ENCODE measurements around the gene CDC25B.

Gene CDC25B

DNA sequence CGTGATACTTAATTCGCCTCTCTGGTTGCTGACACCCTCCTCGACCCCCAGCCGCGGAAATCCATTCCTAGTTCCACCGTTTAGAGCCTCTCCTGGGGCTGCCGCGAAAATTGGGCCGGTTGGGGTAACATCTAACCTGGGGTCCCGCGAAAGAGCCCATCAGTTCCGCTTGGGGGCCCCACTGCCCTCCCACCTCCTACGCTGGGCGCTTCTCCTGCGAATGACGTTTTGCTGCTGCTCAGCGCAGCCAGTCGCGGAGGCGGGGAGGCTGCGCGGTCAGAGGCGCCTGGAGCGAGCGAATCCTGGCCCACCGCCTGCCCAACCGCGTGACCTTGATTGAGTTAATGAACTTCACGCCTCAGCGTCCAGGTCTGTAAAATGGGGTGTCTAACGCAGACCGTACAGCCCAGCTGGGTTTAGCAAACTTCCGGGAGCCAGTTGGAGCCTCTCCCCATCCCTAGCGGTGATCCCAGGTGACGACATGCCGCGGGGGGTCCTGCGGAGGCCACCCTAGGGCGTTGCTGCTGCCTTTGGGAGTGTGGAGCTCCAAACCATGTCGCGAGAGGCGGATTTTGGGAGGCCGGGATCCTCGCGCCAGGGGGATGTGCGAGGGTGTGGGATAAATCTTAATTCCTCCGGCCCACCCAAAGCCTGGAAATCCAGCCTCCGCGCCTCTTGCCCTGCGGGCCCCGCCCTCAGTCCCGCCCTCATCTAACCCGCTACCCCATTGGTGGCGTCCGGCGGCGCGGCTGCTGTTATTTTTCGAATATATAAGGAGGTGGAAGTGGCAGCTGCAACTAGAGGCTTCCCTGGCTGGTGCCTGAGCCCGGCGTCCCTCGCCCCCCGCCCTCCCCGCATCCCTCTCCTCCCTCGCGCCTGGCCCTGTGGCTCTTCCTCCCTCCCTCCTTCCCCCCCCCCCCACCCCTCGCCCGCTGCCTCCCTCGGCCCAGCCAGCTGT, at the start of gene CDC25B:
Gene CDC25B, plus strand, starts transcription at position 800 of the 958 bp plus-strand sequence. CDS start 222 bp downstream, outside the sequence.
- DNase-seq (ENCODE audit: low read depth): no peak

DNA sequence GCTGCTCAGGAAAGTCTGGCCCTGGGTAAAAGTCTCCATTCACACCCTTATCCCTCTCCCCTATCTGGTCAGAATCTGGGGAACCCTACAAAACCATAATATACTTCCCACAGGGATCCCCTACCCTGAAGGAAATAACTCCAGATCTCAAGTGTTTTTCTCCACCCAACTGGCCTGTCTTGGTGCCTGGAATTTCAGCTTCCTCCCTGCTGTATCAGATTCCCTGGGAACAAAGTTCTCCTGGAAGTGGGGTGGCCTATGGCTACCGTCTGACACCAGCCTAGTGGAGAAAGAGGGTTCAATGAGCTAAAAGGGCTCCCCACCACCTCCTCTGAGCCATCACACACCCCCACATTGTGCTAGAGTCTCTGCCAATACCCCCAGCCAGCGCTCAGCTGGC, 48.6 kb upstream of the CDC25B start:
- DNase-seq (ENCODE audit: low read depth): no peak

DNA sequence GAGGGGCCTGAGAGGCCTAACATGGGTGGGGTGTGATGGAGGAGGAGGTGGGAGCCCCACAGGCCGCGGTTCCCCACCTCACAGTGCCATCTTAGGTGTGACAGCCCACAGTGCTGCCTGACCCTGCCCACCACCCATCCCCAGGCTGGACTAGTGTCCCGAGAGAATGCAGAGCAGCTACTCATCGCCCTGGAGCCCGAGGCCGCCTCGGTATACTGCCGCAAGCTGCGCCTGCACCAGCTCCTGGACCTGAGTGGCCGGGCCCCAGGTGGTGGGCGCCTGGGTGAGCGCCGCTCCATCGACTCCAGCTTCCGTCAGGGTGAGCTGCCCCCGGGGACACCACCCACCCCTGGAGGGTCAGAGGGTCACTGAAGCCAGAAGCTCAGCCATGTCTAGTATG, 48.0 kb upstream of the CDC25B start:
- no peak for DNase-seq (ENCODE audit: low read depth)

DNA sequence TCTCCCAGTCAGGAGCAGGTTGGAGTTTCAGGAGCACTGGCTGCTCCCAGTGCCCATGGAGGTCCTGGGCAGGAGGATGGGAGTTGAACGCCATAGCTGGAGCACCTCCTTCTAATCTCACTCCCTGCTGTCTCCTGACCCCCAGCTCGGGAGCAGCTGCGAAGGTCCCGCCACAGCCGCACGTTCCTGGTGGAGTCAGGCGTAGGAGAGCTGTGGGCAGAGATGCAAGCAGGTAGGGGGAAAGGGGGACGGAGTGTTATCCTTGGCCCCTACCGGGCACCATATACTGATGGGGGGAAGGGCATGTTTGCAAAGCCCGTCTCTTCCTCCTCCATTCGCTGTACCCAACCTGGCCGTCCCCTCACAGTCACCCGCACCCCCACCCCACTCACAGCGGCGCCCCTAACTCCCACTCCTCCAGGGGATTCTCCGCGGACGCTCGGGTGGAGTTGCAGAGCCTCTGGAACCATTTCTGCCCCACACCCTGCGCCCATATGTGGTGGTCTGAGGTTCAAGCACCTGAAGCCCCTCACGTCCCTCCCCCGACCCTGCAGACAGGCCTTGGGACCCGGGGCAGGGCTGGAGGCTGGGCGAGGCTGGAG, 46.9 kb upstream of the CDC25B start:
- DNase-seq (ENCODE audit: low read depth): no peak

DNA sequence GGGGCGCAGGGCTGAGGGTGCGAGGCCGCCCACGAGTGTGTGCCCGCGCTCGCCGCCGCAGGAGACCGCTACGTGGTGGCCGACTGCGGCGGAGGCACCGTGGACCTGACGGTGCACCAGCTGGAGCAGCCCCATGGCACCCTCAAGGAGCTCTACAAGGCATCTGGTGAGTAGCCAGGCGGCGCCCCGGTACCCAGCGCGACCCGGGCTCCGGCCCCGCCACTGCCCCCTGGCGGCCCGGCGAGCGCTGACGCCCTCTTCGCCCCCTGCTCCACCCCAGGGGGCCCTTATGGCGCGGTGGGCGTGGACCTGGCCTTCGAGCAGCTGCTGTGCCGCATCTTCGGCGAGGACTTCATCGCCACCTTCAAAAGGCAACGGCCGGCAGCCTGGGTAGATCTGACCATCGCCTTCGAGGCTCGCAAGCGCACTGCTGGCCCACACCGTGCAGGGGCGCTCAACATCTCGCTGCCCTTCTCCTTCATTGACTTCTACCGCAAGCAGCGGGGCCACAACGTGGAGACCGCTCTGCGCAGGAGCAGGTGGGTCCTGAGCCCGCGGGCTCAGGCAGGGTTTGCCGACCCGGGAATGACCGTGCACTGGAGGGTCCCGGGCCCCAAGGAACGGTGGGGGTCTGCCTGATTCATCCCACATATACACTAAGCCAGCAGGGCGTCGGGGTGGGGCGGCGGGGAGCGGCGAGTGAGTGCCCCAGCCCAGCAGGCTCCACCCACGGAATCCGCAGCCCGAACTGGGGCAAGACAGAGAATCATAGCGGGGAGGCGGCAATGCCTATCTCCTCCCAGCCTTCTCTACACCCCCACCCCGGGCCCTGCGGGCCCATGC, 46.2 kb upstream of the CDC25B start:
- no peak for DNase-seq (ENCODE audit: low read depth)

DNA sequence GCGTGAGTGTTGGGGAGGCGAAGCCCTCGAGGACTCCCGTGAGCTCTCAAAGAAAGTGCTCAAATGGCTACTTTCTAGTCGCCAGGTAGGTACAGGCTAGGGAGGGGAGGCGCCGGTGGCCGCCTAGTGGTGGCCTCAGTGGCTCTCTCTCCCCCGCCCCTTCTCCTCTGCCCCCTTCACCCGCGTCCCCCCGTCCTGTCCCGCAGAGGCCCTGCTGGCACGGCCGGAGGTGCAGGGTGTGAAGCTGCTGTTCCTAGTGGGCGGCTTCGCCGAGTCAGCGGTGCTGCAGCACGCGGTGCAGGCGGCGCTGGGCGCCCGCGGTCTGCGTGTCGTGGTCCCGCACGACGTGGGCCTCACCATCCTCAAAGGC, 44.8 kb upstream of the CDC25B start:
- no peak for DNase-seq (ENCODE audit: low read depth)

DNA sequence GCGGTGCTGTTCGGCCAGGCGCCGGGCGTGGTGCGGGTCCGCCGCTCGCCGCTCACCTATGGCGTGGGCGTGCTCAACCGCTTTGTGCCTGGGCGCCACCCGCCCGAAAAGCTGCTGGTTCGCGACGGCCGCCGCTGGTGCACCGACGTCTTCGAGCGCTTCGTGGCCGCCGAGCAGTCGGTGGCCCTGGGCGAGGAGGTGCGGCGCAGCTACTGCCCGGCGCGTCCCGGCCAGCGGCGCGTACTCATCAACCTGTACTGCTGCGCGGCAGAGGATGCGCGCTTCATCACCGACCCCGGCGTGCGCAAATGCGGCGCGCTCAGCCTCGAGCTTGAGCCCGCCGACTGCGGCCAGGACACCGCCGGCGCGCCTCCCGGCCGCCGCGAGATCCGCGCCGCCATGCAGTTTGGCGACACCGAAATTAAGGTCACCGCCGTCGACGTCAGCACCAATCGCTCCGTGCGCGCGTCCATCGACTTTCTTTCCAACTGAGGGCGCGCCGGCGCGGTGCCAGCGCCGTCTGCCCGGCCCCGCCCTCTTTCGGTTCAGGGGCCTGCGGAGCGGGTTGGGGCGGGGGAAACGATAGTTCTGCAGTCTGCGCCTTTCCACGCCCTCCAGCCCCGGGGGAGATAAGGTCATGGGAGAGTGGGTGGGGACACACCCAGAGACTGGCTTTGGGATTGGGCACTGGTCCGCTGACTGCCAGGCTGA, 44.3 kb upstream of the CDC25B start:
- DNase-seq (ENCODE audit: low read depth): no peak

DNA sequence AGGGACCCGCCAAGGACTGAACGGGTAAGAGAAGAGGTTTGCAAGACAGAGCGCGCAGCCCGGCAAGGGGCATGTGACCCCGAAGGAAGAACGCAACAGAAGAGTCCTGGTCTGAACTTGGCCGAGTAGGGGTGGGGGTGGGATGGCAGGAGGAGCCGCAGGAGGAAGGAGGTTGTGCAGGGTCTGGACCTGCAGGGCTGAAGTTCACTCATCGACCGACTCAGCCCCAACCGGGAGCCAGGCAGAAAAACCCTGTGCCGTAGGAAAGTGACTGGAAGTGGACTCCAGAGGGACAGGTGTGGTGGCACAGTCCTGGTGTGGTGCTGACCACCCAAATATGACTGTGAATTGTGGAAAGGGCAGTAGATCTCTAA, 43.7 kb upstream of the CDC25B start:
- no peak for DNase-seq (ENCODE audit: low read depth)

DNA sequence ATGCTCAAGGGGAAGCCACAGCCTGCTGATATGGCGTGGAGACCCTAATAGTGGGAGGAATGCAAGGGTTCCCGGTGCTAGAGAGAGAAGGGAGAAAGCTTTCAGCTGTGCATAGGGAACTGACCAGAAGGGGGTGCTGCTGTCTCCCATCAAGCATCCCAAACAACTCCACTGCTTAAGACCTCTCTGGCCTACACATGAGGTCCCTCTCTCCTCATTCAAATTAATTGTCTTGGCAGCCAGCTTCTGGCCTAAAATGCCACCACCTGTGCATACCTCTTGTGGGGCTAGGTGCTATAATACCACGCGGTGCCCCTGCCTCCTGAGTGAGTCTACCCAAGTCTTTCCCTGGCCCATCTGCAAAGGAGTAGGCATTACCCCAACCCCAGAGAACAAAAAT, 43.0 kb upstream of the CDC25B start:
- DNase-seq (ENCODE audit: low read depth): no peak

DNA sequence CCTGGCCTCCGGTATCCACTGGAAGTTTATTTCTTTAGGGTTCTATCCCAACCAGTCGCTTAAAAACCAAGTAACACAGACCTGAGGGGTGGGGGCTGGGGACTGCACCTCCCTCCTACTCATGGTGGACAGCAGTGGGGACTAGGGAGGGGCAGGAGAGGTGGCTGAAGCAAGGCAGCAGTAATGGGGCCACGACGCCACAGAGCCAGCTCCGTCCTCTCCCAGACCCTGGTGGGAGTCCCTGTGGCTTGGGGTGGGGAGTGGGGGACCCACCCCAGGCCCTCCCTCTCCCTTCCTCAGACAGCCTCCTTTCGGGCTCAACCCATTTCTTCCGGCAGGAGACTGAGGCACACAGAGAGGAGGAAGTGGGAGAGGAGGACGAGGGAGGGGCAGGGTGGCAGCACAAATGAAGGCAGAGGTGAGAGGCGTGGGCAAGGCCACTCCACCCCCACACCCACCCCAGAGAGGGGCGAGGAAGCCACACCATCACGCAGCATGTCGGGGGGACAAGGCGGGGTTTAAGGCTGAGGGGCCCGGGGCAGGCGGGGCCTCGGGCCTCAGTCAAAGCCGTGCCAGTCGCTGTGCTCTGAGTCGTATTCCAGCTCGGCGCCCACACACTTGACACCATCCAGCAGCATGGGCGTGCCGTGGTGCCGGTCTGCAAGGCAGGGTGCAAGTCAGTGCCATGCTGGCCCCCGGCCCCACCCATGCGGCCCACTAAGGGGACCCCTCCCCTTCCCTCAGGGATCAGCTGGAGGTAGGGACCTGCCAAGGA, 42.4 kb upstream of the CDC25B start:
- DNase-seq (ENCODE audit: low read depth): no peak

DNA sequence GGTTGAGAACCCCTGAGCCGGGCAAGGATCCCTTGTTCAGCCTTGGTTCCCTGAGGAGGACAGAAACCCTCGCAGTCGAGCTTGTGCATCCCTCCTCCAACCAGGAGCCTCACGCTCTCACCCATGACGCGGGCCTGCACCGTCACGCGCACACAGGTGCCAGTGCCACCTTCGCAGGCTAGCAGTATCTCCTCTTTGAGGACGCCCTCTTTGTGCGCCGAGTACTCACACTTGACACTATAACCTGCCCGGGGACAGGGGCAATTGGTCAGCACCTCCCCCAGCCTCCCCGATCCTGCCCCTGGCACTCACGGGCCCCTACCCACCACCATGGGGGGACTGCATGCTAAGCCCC, 41.9 kb upstream of the CDC25B start:
- DNase-seq (ENCODE audit: low read depth): no peak

DNA sequence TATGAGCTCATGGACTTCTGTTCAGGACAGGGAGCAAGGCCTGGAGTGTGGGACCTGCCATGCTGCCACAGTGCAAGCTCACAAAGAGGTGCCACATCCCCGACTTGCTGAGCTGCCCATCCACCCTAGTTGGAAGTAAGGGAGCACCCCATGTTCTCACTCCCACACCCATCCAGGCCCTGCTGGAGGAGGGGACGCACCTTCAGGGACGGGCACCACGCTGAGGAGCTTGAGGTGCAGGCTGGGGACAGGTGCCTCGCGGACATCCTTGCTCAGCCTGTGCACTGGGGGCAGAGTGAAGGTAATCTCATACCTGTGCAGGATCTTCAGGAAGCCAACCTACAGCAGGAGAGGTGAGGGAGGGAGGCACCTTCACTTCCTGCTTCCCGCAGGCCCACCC, 40.8 kb upstream of the CDC25B start:
- DNase-seq (ENCODE audit: low read depth): no peak

DNA sequence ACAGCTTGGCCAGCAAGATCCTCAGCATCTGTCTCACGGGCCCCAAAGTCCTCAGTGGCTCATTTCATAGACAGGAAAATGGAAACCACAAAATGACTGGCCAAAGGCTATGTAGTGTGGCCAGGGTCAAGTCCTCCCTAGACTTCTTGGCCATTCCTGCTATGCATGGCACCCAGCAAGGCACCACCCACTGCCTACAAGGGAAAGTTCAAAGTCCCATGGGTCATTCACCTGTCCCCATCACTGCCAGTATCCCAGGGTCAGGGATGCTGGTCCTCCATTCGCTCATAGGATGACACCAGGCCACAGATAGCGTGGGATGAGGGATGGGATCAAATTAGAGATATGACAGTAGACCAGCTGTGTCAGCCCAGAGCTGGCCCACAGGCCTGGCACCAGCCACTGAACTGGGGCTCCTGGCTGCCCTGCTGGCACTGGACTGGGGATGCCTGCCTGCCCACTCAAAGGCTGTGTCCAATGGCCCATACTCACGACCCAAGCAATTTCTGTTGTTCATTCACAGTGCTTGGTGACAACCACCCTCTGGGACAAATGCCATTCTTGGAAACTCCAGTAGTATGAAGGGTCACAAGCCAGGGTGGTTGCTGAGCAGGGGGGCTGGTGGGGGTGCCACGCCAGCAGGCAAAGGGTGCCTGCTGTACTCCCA, 40.2 kb upstream of the CDC25B start:
- no peak for DNase-seq (ENCODE audit: low read depth)

DNA sequence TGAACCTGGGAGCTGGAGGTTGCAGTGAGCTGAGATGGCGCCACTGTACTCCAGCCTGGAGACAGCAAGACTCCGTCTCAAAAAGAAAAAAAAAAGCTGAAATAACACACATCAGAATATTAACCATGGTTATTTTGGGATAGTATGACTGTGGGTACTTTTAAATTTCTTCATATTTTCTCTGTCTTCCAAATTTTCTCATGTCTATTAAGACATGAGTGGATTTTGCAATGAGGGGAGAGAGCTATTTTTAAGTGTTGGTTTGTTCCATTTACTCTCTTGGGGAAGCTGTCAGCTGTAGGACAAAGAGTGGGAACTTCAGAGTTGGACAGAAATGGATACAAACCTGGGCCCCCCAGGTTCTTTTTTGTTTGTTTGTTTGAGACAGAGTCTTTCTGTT, 38.8 kb upstream of the CDC25B start:
- no peak for DNase-seq (ENCODE audit: low read depth)

DNA sequence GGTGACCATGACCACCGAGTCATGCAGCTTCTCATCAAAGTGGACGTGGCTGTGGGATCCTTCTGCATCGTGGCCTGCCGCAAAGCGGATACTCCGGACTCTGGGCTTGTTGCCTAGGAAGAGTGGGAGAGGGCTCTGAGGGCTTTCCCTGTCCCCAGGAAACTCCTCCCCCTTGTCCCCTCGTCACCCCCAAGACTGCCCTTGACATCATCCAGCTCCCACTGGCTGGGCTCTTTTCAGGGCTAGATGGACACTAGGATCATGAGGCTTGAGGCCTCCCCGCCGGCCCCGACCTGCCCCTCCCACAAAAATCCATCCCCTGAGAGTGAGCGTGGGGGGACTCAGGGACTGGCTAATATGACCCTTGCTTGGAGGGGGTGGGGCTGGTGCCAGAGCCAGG, 37.5 kb upstream of the CDC25B start:
- DNase-seq (ENCODE audit: low read depth): no peak

DNA sequence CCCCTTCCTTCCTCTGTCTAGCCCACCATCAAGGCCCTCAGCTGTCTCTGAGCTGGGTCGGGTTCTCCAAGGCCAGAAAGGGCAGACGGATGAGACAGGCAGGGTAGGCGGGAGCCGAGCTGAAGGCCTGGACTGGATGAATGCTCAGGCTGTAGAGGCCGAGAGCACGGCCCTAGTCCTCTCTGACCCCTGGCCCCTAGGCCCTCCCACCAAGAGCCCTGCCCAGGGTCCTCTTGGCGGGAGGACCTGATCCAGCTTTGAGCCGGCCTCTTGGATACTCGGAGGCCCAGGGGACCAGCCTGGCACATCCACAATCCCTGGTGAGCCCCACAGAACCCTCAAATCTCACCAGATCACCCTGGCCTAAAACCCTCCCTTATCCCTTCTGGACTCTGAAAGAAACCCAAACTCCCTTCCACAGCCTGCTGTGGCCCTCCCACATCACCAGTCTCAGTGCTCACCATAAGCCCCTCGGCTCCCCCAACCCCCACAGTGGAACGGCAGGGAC, 36.7 kb upstream of the CDC25B start:
- no peak for DNase-seq (ENCODE audit: low read depth)

DNA sequence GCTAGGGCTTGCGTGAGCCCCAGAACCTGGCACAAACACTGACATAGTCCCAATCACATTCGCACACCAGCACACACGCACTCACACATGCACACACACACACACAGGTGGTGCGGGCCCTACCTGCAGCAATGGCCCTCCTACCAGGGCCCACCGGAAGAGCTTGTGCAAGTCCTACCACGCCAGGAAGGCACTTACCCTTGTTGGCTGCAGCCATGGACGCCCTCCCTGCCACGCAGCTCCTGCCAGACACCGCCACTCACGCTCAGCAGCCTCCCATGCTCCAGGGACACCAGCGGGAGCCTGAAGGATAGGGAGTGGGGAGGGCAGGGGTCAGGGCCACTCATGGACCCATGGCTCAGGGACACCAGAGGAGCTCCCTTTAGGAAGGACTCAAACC, 36.2 kb upstream of the CDC25B start:
- DNase-seq (ENCODE audit: low read depth): no peak

DNA sequence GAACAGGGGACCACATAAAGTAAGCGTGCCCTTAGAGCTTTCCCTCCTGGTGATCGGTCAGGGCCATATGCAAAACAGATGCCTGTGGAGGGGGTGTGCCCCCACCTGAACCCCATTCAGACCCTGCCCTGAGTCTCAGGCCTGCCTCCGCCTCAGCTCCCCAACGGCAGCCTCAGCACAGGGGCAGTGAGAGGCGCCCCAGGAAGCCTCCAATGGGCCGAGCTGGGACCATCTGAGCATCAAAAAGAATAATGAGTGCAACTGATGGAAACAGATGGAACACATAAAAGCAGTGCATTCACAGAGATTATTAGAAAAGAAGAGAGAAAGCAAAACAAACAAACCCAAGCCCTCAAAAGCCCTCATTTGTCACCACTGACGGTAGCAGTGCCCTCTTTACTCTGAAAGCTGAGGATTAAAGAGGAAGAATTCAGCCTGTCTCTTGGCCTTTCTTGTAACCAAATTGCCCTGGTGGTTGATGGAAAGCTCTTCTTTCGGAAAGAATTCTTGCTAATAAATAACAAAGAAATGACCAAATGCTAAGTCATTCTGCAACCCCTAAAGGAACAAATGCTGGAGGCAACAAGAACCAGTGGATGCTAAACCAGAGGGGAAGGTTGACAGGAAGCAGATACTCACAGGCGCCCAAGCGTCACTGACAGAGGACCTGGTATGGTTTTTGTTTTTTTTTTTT, 35.3 kb upstream of the CDC25B start:
- DNase-seq (ENCODE audit: low read depth): no peak

DNA sequence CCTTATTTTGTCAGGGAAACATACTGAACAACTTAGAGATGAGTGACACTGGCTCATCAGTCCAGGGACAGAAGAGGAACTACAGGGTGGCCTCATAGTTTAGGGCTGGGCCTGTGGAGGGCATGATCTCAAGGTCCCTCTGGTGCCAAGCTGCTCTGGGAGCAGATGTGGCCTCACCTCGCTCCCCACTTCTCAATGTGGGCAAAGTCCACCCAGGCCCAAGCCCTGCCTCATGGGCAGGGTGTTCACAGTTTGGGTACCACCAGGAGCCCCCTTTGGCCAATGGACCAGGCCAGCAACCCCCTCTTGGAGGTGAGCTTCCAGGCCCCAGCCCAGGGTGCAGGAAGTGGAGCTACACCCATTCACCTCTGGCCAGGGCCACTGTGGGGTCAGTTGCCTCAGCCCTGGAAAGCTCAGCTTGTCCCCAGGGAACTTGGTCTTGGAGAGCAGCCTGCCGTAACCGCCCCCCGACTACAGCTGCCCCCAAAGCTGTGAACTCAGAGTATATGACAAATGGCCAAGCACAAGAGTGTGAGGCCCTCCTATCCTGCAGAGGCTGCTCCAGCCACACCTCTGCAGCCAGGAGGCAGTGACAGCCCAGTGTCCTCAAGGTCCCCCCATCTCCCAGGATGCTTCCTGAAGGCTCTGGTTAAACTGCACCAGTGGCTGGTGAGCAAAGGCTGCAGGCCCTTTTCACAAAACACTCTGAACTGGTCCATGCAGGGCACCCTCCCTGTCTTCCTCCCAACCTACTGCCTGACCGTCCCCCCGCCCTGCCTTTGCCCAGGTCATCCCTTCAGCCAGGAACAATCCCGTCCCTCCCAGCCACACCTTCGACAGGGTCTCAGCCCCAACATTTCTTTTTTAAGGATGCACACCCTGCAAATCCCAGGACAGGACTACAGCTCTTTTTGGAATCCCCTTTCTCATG, 32.2 kb upstream of the CDC25B start:
- no peak for DNase-seq (ENCODE audit: low read depth)

All from non-pigmented ciliary epithelial cell (primary cell).